SHP77 treated with DMSO at 0.1 percent for 48 hours (cell line): ENCODE measurements around the gene LPIN3.

Experiments
- DNase-seq: peaks from one replicate; lab custom pipeline; 2025; lab: John Stamatoyannopoulos, UW

LPIN3 gene

GRCh38 chr20:41349266-41349665, 8.6 kb downstream of the LPIN3 start:
- no peak for DNase-seq

GRCh38 chr20:41349943-41350342, 9.3 kb downstream of the LPIN3 start:
- DNase-seq = no peak

GRCh38 chr20:41350408-41350962, 9.9 kb downstream of the LPIN3 start:
- DNase-seq = no peak

- no peak for DNase-seq
These were observed 11.5 kb downstream of the LPIN3 start for GRCh38 chr20:41352106-41352505.

GRCh38 chr20:41352666-41353065, 12.0 kb downstream of the LPIN3 start:
- DNase-seq = no peak

GRCh38 chr20:41353530-41353929, 12.9 kb downstream of the LPIN3 start:
- DNase-seq = no peak

- DNase-seq = no peak
These were observed 14.6 kb downstream of the LPIN3 start for GRCh38 chr20:41355192-41355591.

GRCh38 chr20:41355598-41356203, 15.1 kb downstream of the LPIN3 start:
- DNase-seq = no peak

GRCh38 chr20:41356951-41357350, 16.3 kb downstream of the LPIN3 start:
- DNase-seq = no peak

- no peak for DNase-seq
These were observed 17.0 kb downstream of the LPIN3 start for GRCh38 chr20:41357424-41358163.

GRCh38 chr20:41358230-41358629, 17.6 kb downstream of the LPIN3 start:
- no peak for DNase-seq

- no peak for DNase-seq
These were observed 18.1 kb downstream of the LPIN3 start for GRCh38 chr20:41358717-41359116.

GRCh38 chr20:41359541-41360011, 19.0 kb downstream of the LPIN3 start:
- DNase-seq = no peak

- no peak for DNase-seq
These were observed 20.5 kb downstream of the LPIN3 start for GRCh38 chr20:41360831-41361756.

GRCh38 chr20:41361757-41362747, 21.4 kb downstream of the LPIN3 start:
- peak; percentile 14 for DNase-seq

GRCh38 chr20:41362748-41363140, 22.1 kb downstream of the LPIN3 start:
- DNase-seq = no peak

GRCh38 chr20:41363601-41364000, 23.0 kb downstream of the LPIN3 start:
- DNase-seq = no peak

GRCh38 chr20:41364236-41364855, 23.7 kb downstream of the LPIN3 start:
- no peak for DNase-seq

GRCh38 chr20:41364967-41365765, 24.5 kb downstream of the LPIN3 start:
- DNase-seq = no peak
